Inflammatory macrophage treated with lipopolysaccharide for 4 hours (primary cell): ENCODE measurements around the gene PTPRT.
A peak's percentile ranks its signal among the peaks of the same experiment; 100 is the strongest.

ENCODE experiments used
- DNase-seq: peaks from one replicate; pipeline ENCODE4 v3.0.0-alpha.2; 2020

PTPRT gene

GRCh38 chr20:42507874-42508273, 681.8 kb downstream of the PTPRT start:
- DNase-seq: no peak

- DNase-seq: no peak
These were observed 683.3 kb downstream of the PTPRT start for GRCh38 chr20:42506397-42506796.

GRCh38 chr20:42502591-42502990, 687.1 kb downstream of the PTPRT start:
- no peak for DNase-seq

GRCh38 chr20:42496595-42496994, 693.1 kb downstream of the PTPRT start:
- DNase-seq: no peak

- DNase-seq: no peak
These were observed 695.4 kb downstream of the PTPRT start for GRCh38 chr20:42494290-42494689.

GRCh38 chr20:42493001-42493400, 696.7 kb downstream of the PTPRT start:
- peak; percentile 16 for DNase-seq

GRCh38 chr20:42492290-42492689, 697.4 kb downstream of the PTPRT start:
- peak; percentile 83 for DNase-seq

- no peak for DNase-seq
These were observed 704.1 kb downstream of the PTPRT start for GRCh38 chr20:42485556-42485955.

GRCh38 chr20:42484790-42485375, 704.8 kb downstream of the PTPRT start:
- peak; percentile 58 for DNase-seq

GRCh38 chr20:42484335-42484734, 705.4 kb downstream of the PTPRT start:
- peak; percentile 51 for DNase-seq

- DNase-seq: peak; percentile 21
These were observed 705.9 kb downstream of the PTPRT start for GRCh38 chr20:42483730-42484303.

GRCh38 chr20:42482808-42483207, 706.9 kb downstream of the PTPRT start:
- no peak for DNase-seq

GRCh38 chr20:42475773-42476172, 713.9 kb downstream of the PTPRT start:
- DNase-seq: no peak

GRCh38 chr20:42474646-42475045, 715.1 kb downstream of the PTPRT start:
- DNase-seq: no peak

GRCh38 chr20:42472198-42472597, 717.5 kb downstream of the PTPRT start:
- no peak for DNase-seq

GRCh38 chr20:42461965-42462593, 727.6 kb downstream of the PTPRT start:
- no peak for DNase-seq

- DNase-seq: no peak
These were observed 728.4 kb downstream of the PTPRT start for GRCh38 chr20:42461291-42461690.

GRCh38 chr20:42447270-42447669, 742.4 kb downstream of the PTPRT start:
- DNase-seq: no peak

- no peak for DNase-seq
These were observed 744.9 kb downstream of the PTPRT start for GRCh38 chr20:42444799-42445198.

- no peak for DNase-seq
These were observed 746.5 kb downstream of the PTPRT start for GRCh38 chr20:42443200-42443599.

GRCh38 chr20:42442716-42443115, 747.0 kb downstream of the PTPRT start:
- DNase-seq: no peak

- DNase-seq: no peak
These were observed 747.8 kb downstream of the PTPRT start for GRCh38 chr20:42441864-42442331.

- DNase-seq: no peak
These were observed 748.4 kb downstream of the PTPRT start for GRCh38 chr20:42441196-42441863.

- no peak for DNase-seq
These were observed 754.5 kb downstream of the PTPRT start for GRCh38 chr20:42435230-42435629.
